Breast epithelium (tissue), 4 donors: ENCODE data around the gene CDHR2. TPM values are rescaled to one million over a fixed set of nuclear protein-coding genes. Genes with fewer than 3 reads are reported as not detected.

Experiments used
- DNase-seq, 2 donors: peaks; one replicate each; pipeline ENCODE4 v3.0.0-alpha.2; 2019; ENCODE audit warnings: low spot score in 2 of 2
- H3K27ac ChIP-seq, 2 donors: fragments of 200-600 bp; sonication (generic) in 1 of 2; one replicate each; pipeline ENCODE4 v1.5.1; 2016 to 2019; ENCODE audit warnings: mild to moderate bottlenecking in 1 of 2
- H3K27me3 ChIP-seq, 2 donors: fragments of 200-600 bp; sonication (generic) in 1 of 2; one replicate each; pipeline versions ENCODE4 v1.5.1 to v1.6.0; 2017 to 2019; ENCODE audit warnings: control low read depth in 1 of 2, mild to moderate bottlenecking in 1 of 2
- H3K36me3 ChIP-seq: fragments of 200-600 bp; one replicate; pipeline ENCODE4 v1.5.1; 2019
- H3K4me1 ChIP-seq, 2 donors: fragments of 200-600 bp; sonication (generic); one replicate each; pipeline ENCODE4 v1.5.1; 2016 to 2019; ENCODE audit warnings: control low read depth in 1 of 2
- H3K4me3 ChIP-seq, 3 donors: fragments of 200-600 bp; sonication (generic); 1 replicate in 2 of 3; 2 replicates in 1 of 3; pipeline ENCODE4 v1.5.1; 2016 to 2019; ENCODE audit warnings: mild to moderate bottlenecking in 3 of 3, moderate library complexity in 2 of 3
- H3K9me3 ChIP-seq, 2 donors: fragments of 200-600 bp; sonication (generic) in 1 of 2; one replicate each; pipeline ENCODE4 v1.5.1; 2016 to 2019; ENCODE audit warnings: control low read depth in 1 of 2
- CTCF ChIP-seq, 3 donors: fragments of 450-650 bp; IDR thresholded peaks; one replicate each; pipeline ENCODE4 v1.5.1; 2016 to 2017; ENCODE audit warnings: antibody characterized with exemption in 3 of 3, mild to moderate bottlenecking in 3 of 3, moderate library complexity in 3 of 3
- POLR2A ChIP-seq: fragments of 450-650 bp; IDR thresholded peaks from one replicate; pipeline ENCODE4 v1.6.1; 2016; ENCODE audit warnings: antibody characterized with exemption, mild to moderate bottlenecking, moderate library complexity
- POLR2AphosphoS5 ChIP-seq, 3 donors: sonication (generic); formaldehyde crosslinking; IDR thresholded peaks; one replicate each; pipeline ENCODE4 v1.6.1; 2017; ENCODE audit warnings: antibody characterized with exemption in 3 of 3
- intact Hi-C: fragments of 100-400 bp; cut with DNase I; formaldehyde crosslinking; loops from one replicate; pipeline ENCODE4 v1.15.1; 2023; ENCODE audit warnings: low total_unique reads
- total RNA-seq, 3 donors: library from RNA; depleted of rRNA; stranded (reverse); fragments of >200 nt; gene quantifications; one replicate each; pipeline ENCODE4 v1.1.0, GENCODE V29; 2016

Gene CDHR2
- total RNA-seq, 3 donors from 2014 or later: 2.3 TPM; not detected in 2

- Histone ChIP-seq H3K36me3 (peaks cover 7% of the 10 kb centered on the region), H3K27ac (no peak overlapping the region), H3K27me3 (no peaks in the 10 kb centered on the region), H3K9me3 (no peaks in the 10 kb centered on the region), H3K4me3 (no peak overlapping the region), H3K4me1 (no peaks in the 10 kb centered on the region)
- no peak for TF ChIP-seq POLR2AphosphoS5 (IDR thresholded peaks at IDR 0.05)
- no peak for TF ChIP-seq CTCF (IDR thresholded peaks at IDR 0.05)
- TF ChIP-seq POLR2A: no peak
- no peak for DNase-seq
- intact Hi-C loops: no loop called here
Observed at GRCh38 chr5:176525677-176526076, 23.5 kb upstream of the CDHR2 start.

- no peak for DNase-seq
- peaks cover 7% of the 10 kb centered on the region for H3K36me3 ChIP-seq
- intact Hi-C loops: no loop called here
- no peaks in the 10 kb centered on the region for H3K9me3 ChIP-seq
- no peak overlapping the region for H3K4me3 ChIP-seq
- TF ChIP-seq POLR2AphosphoS5 (IDR thresholded peaks at IDR 0.05) (no peak), POLR2A (no peak), CTCF (IDR thresholded peaks at IDR 0.05) (no peak)
- H3K27ac ChIP-seq: no peak overlapping the region
- no peaks in the 10 kb centered on the region for H3K4me1 ChIP-seq
- no peaks in the 10 kb centered on the region for H3K27me3 ChIP-seq
Observed at GRCh38 chr5:176526462-176526861, 22.7 kb upstream of the CDHR2 start.

GRCh38 chr5:176527246-176528222, 21.6 kb upstream of the CDHR2 start:
- TF ChIP-seq CTCF (IDR thresholded peaks at IDR 0.05): no peak
- TF ChIP-seq POLR2A: no peak
- no peak for TF ChIP-seq POLR2AphosphoS5 (IDR thresholded peaks at IDR 0.05)
- H3K27me3 ChIP-seq: no peaks in the 10 kb centered on the region
- H3K36me3 ChIP-seq: peaks cover 7% of the 10 kb centered on the region
- DNase-seq: no peak
- intact Hi-C loops: no loop called here
- no peaks in the 10 kb centered on the region for H3K4me1 ChIP-seq
- no peak overlapping the region for H3K27ac ChIP-seq
- H3K9me3 ChIP-seq: no peaks in the 10 kb centered on the region
- H3K4me3 ChIP-seq: no peak overlapping the region

- H3K27me3 ChIP-seq: no peaks in the 10 kb centered on the region
- peaks cover 7% of the 10 kb centered on the region for H3K36me3 ChIP-seq
- no peak overlapping the region for H3K27ac ChIP-seq
- intact Hi-C loops: no loop called here
- H3K4me1 ChIP-seq: peaks cover 0 to 4% of the 10 kb centered on the region in 2 donors
- no peaks in the 10 kb centered on the region for H3K9me3 ChIP-seq
- no peak for DNase-seq
- TF ChIP-seq POLR2AphosphoS5 (IDR thresholded peaks at IDR 0.05) (no peak), CTCF (IDR thresholded peaks at IDR 0.05) (no peak), POLR2A (no peak)
- H3K4me3 ChIP-seq: no peak overlapping the region
Observed at GRCh38 chr5:176528301-176528700, 20.8 kb upstream of the CDHR2 start.

- intact Hi-C loops: no loop called here
- DNase-seq: no peak
- H3K4me3 ChIP-seq: no peak overlapping the region
- peaks cover 7% of the 10 kb centered on the region for H3K36me3 ChIP-seq
- H3K27me3 ChIP-seq: no peaks in the 10 kb centered on the region
- peaks cover 0 to 7% of the 10 kb centered on the region in 2 donors for H3K4me1 ChIP-seq
- no peak for TF ChIP-seq POLR2AphosphoS5 (IDR thresholded peaks at IDR 0.05)
- TF ChIP-seq CTCF (IDR thresholded peaks at IDR 0.05): no peak
- TF ChIP-seq POLR2A: no peak
- no peak overlapping the region for H3K27ac ChIP-seq
- no peaks in the 10 kb centered on the region for H3K9me3 ChIP-seq
Observed at GRCh38 chr5:176528761-176529115, 20.4 kb upstream of the CDHR2 start.
